Cardiac muscle cell (in vitro differentiated cells and primary cell): ENCODE data around the gene KCTD16. TPM values are rescaled to one million over a fixed set of nuclear protein-coding genes. Genes with fewer than 3 reads are reported as not detected.

Experiments
- DNase-seq, 2 donors: peaks; one replicate each; pipeline versions ENCODE4 v3.0.0 to v3.0.0-alpha.2; 2010 to 2017; ENCODE audit warnings: low read depth in 1 of 2, low spot score in 1 of 2
- H3K27ac ChIP-seq: fragments of 200-600 bp; sonication (generic); 2 replicates; pipeline ENCODE4 v1.5.1; 2016
- H3K27me3 ChIP-seq: fragments of 200-600 bp; sonication (generic); 2 replicates; pipeline ENCODE4 v1.6.0; 2016; ENCODE audit warnings: control low read depth
- H3K36me3 ChIP-seq: fragments of 200-600 bp; sonication (generic); 2 replicates; pipeline ENCODE4 v1.5.1; 2016; ENCODE audit warnings: control low read depth
- H3K4me1 ChIP-seq: fragments of 200-600 bp; sonication (generic); 2 replicates; pipeline ENCODE4 v1.8.1; 2017; ENCODE audit warnings: low read depth, mild to moderate bottlenecking, mixed run types
- H3K4me3 ChIP-seq: fragments of 200-600 bp; sonication (generic); 2 replicates; pipeline ENCODE4 v1.5.1; 2016; ENCODE audit warnings: mild to moderate bottlenecking
- H3K9me3 ChIP-seq: fragments of 200-600 bp; sonication (generic); 2 replicates; pipeline ENCODE4 v1.5.1; 2017; ENCODE audit warnings: low read depth, mild to moderate bottlenecking, control low read depth
- CTCF ChIP-seq: IDR thresholded peaks from 2 replicates; pipeline ENCODE4 v1.5.1; 2012; ENCODE audit warnings: low read depth, mild to moderate bottlenecking, low read length
- polyA plus RNA-seq: library from polyadenylated mRNA; unstranded; fragments of >200 nt; fragmentation: Nextera tagmentation; extraction: Ambion mirVana; gene quantifications from 2 replicates; pipeline ENCODE4 v1.2.1, GENCODE V29; 2016
- total RNA-seq: library from RNA; depleted of rRNA; stranded (reverse); fragments of >200 nt; gene quantifications from 2 replicates; pipeline ENCODE4 v1.2.3, GENCODE V29; 2016

KCTD16 gene
- total and polyA plus RNA-seq, 2 experiments from 2014 or later: 0.13 to 0.66 TPM

- no peaks in the 10 kb centered on the region for H3K36me3 ChIP-seq
- peaks cover 20% of the 10 kb centered on the region for H3K27me3 ChIP-seq
- H3K9me3 ChIP-seq: no peaks in the 10 kb centered on the region
- H3K4me1 ChIP-seq: no peaks in the 10 kb centered on the region
- no peak overlapping the region for H3K27ac ChIP-seq
- TF ChIP-seq CTCF: no peak
- no peak for DNase-seq
- no peak overlapping the region for H3K4me3 ChIP-seq
Measured at GRCh38 chr5:144365885-144366284, 195.2 kb downstream of the KCTD16 start.

GRCh38 chr5:144367991-144368390 lies 197.3 kb downstream of the KCTD16 start:
- no peak for DNase-seq
- H3K4me1 ChIP-seq: no peaks in the 10 kb centered on the region
- H3K4me3 ChIP-seq: no peak overlapping the region
- H3K27ac ChIP-seq: no peak overlapping the region
- no peaks in the 10 kb centered on the region for H3K9me3 ChIP-seq
- no peaks in the 10 kb centered on the region for H3K36me3 ChIP-seq
- peaks cover 21% of the 10 kb centered on the region for H3K27me3 ChIP-seq
- TF ChIP-seq CTCF: no peak

- DNase-seq: peak; percentile 5 to 25
- peaks cover 19% of the 10 kb centered on the region for H3K27me3 ChIP-seq
- TF ChIP-seq CTCF: no peak
- no peaks in the 10 kb centered on the region for H3K9me3 ChIP-seq
- no peak overlapping the region for H3K4me3 ChIP-seq
- H3K27ac ChIP-seq: no peak overlapping the region
- no peaks in the 10 kb centered on the region for H3K4me1 ChIP-seq
- H3K36me3 ChIP-seq: no peaks in the 10 kb centered on the region
Measured at GRCh38 chr5:144368556-144368955, 197.9 kb downstream of the KCTD16 start.

GRCh38 chr5:144369006-144369405 lies 198.3 kb downstream of the KCTD16 start:
- no peak for DNase-seq
- Histone ChIP-seq H3K27ac (no peak overlapping the region), H3K4me1 (no peaks in the 10 kb centered on the region), H3K4me3 (no peak overlapping the region), H3K27me3 (peaks cover 19% of the 10 kb centered on the region), H3K36me3 (no peaks in the 10 kb centered on the region), H3K9me3 (no peaks in the 10 kb centered on the region)
- no peak for TF ChIP-seq CTCF

GRCh38 chr5:144370273-144370672 lies 199.6 kb downstream of the KCTD16 start:
- Histone ChIP-seq H3K27ac (no peak overlapping the region), H3K4me1 (no peaks in the 10 kb centered on the region), H3K9me3 (no peaks in the 10 kb centered on the region), H3K4me3 (no peak overlapping the region), H3K36me3 (no peaks in the 10 kb centered on the region), H3K27me3 (peaks cover 13% of the 10 kb centered on the region)
- no peak for DNase-seq
- TF ChIP-seq CTCF: no peak

GRCh38 chr5:144374637-144375036 lies 204.0 kb downstream of the KCTD16 start:
- H3K27ac ChIP-seq: no peak overlapping the region
- H3K27me3 ChIP-seq: peaks cover 20% of the 10 kb centered on the region
- no peak for DNase-seq
- no peaks in the 10 kb centered on the region for H3K4me1 ChIP-seq
- H3K9me3 ChIP-seq: no peaks in the 10 kb centered on the region
- H3K4me3 ChIP-seq: no peak overlapping the region
- no peaks in the 10 kb centered on the region for H3K36me3 ChIP-seq
- no peak for TF ChIP-seq CTCF
